NK-92 (cell line): ENCODE results near the gene INPP5A.

Source experiments
- DNase-seq: peaks from one replicate; lab custom pipeline; 2025; ENCODE audit not compliant: unreplicated experiment; lab: John Stamatoyannopoulos, UW

The INPP5A gene

GRCh38 chr10:132826524-132827422, 289.2 kb downstream of the INPP5A start:
- DNase-seq, result no peak

- DNase-seq, result no peak
Observed at GRCh38 chr10:132827423-132827789, 289.8 kb downstream of the INPP5A start.

- DNase-seq, result no peak
Observed at GRCh38 chr10:132827861-132828539, 290.4 kb downstream of the INPP5A start.

- DNase-seq, result no peak
Observed at GRCh38 chr10:132828681-132829080, 291.1 kb downstream of the INPP5A start.

GRCh38 chr10:132829403-132829802, 291.8 kb downstream of the INPP5A start:
- DNase-seq, result no peak

- DNase-seq, result no peak
Observed at GRCh38 chr10:132832186-132832969, 294.8 kb downstream of the INPP5A start.
